Measurements from ENCODE around the gene TXNRD2. TPM values are rescaled to one million over a fixed set of nuclear protein-coding genes. Genes with fewer than 3 reads are reported as not detected.
"Not testable (repeated sequence)": the region's sequence is repeated elsewhere in the genome, so short reads cannot be mapped to it uniquely, and the experiment has no call there.

Gene TXNRD2
- total RNA-seq, 1 donor from 2014 or later: 6.4 TPM

DNA sequence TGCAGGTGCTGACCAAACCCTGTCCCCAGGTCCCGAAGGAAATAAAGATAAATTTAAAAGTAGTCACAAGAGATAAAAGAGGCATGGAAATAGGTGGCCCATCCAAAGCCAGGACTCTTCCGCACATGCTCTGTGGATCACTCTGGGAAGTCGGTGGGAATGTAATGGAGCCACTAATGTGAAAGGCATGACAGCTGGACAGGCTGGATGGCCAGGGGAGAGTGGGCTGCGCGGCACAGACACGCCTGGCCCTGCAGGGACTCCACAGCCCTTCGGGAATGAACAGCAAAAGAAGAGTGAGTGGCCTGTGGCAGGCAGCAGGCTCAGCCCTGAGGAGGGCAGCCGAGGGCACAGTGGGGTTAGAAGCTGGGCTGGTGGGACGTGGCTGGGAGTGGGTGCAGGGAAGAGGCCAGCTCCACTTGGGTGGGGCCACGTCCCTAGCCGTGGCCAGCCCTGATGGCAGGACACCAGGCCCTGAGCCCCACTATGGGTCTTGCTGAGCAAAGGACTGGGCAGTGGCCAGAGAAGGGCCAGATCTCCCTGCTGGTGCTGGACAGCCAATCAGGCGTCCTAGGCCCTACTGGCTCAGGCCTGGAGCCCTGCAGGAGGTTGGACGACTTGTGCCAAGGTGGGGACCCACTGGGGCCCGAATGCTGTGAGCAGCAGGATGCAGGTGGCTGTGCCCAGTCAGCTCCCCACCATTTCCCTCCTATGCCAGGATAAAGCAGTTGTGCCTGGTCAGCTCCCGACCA, 55.6 kb downstream of the TXNRD2 start:
- H3K9me3 Mint-ChIP-seq (ENCODE audit: unreplicated experiment): peaks cover 1% of the 10 kb centered on the region
- DNase-seq: peak; percentile 13
- TF ChIP-seq, protein P1, sequence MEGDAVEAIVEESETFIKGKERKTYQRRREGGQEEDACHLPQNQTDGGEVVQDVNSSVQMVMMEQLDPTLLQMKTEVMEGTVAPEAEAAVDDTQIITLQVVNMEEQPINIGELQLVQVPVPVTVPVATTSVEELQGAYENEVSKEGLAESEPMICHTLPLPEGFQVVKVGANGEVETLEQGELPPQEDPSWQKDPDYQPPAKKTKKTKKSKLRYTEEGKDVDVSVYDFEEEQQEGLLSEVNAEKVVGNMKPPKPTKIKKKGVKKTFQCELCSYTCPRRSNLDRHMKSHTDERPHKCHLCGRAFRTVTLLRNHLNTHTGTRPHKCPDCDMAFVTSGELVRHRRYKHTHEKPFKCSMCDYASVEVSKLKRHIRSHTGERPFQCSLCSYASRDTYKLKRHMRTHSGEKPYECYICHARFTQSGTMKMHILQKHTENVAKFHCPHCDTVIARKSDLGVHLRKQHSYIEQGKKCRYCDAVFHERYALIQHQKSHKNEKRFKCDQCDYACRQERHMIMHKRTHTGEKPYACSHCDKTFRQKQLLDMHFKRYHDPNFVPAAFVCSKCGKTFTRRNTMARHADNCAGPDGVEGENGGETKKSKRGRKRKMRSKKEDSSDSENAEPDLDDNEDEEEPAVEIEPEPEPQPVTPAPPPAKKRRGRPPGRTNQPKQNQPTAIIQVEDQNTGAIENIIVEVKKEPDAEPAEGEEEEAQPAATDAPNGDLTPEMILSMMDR (IDR thresholded peaks at IDR 0.05; ENCODE audit: partially characterized antibody, unreplicated experiment): no peak
- no peaks in the 10 kb centered on the region for H3K36me3 Mint-ChIP-seq (ENCODE audit: unreplicated experiment)
- H3K4me1 Mint-ChIP-seq (ENCODE audit: low read depth, unreplicated experiment): peaks cover 9% of the 10 kb centered on the region
- peaks cover 7% of the 10 kb centered on the region for H3K27me3 Mint-ChIP-seq (ENCODE audit: unreplicated experiment)
- H3K4me3 Mint-ChIP-seq (ENCODE audit: unreplicated experiment): no peak overlapping the region
- no peak overlapping the region for H3K27ac Mint-ChIP-seq (ENCODE audit: unreplicated experiment)

DNA sequence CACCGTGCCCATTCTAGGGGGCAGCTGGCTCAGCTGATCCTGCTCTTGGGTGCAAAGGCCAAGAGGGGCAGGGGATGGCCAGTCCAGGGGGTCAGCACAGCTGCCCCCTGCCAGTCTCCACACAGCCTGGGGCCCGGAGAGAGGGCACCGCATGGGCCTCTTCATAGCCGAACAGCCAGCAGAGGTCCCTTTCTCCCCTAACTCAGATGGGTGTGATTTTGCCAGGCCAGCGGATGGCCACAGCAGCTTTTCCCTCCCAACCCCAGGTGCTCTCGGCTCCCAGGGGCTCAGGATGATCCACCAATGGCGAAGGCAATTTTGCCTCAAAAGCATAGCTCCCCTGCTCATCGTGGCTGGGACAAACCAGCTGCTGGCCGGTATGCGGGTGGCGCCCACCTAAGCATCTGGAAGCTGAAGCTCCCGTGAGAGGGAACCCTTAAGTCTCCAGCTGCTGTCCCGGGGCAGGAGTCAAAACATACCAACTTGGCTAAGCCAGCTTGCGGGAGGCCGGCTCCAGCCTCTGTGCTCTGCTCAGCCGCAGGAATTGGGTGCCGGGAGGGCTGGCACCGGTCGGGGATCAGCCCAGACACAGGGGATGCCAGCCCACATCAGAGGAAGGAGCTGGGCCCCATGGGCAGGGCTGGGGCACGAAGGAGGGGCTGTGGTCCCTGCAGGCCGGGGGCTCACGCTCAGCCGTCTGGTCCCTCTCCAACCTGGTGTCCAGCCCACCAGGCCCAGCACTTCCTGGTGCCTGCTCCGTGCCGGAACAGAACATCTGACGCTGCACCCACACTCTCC, 56.5 kb downstream of the TXNRD2 start:
- Mint-ChIP-seq H3K4me3 (ENCODE audit: unreplicated experiment) (no peak overlapping the region), H3K9me3 (ENCODE audit: unreplicated experiment) (peaks cover 1% of the 10 kb centered on the region), H3K27ac (ENCODE audit: unreplicated experiment) (no peak overlapping the region), H3K27me3 (ENCODE audit: unreplicated experiment) (peaks cover 7% of the 10 kb centered on the region), H3K4me1 (ENCODE audit: low read depth, unreplicated experiment) (peaks cover 11% of the 10 kb centered on the region), H3K36me3 (ENCODE audit: unreplicated experiment) (no peaks in the 10 kb centered on the region)
- TF ChIP-seq, protein P1 (IDR thresholded peaks at IDR 0.05; ENCODE audit: partially characterized antibody, unreplicated experiment): no peak
- DNase-seq: no peak

DNA sequence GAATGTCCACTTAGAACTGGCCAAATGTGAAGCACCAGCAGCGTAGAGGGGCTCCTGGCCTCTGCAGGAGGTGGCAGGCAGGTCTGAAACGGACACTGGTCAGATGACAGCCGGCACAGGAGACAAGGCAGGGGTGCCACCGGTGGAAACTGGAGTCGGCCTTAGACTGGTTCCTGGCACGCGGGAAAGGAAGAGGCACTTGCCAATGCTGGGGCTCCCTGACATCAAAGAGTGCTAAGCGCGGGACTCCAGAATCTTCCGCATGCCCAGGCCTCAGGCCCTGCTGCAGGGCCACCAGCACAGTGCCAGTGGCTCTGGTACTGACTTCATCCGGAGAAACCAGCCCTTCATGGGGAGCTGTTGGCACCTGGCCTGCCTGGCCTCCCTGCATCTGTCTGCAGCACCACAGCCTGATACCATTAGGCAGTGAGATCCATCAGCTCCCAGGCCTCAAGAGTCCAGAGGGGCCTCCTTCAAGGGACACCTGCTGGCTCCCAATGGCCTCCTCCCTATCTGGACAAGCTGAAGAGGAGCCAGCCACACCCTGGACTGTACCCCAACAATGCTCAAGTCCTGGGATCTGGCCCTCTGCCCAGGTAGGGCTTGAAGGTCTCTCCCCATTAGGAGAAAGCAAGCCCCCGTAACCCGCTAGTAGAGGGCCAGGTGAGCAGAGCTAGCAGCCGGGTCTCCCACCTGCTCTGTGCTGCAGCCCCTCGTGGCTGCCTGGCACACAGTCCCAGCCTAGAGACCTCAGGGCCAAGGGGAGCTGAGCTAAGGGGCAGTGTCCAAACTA, 57.3 kb downstream of the TXNRD2 start:
- Mint-ChIP-seq H3K4me1 (ENCODE audit: low read depth, unreplicated experiment) (peaks cover 11% of the 10 kb centered on the region), H3K4me3 (ENCODE audit: unreplicated experiment) (no peak overlapping the region), H3K36me3 (ENCODE audit: unreplicated experiment) (no peaks in the 10 kb centered on the region), H3K27me3 (ENCODE audit: unreplicated experiment) (peaks cover 7% of the 10 kb centered on the region), H3K9me3 (ENCODE audit: unreplicated experiment) (peaks cover 1% of the 10 kb centered on the region), H3K27ac (ENCODE audit: unreplicated experiment) (no peak overlapping the region)
- TF ChIP-seq, protein P1 (IDR thresholded peaks at IDR 0.05; ENCODE audit: partially characterized antibody, unreplicated experiment): no peak
- peak; percentile 12 for DNase-seq

DNA sequence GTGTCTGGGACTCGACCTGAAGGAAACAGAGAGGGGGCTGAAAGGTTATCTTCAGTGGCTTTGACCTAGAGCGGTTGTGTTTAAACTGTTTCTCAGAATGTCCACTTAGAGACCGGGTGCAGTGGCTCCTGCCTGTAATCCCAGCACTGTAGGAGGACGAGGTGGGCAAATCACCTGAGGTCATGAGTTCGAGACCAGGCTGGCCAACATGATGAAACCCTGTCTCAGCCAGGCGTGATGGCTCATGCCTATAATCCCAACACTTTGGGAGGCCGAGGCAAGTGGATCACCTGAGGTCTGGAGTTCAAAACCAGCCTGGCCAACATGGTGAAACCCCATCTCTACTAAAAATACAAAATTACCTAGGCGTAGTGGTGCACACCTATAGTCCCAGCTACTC, 58.2 kb downstream of the TXNRD2 start:
- not testable (repeated sequence) for H3K27me3 Mint-ChIP-seq (ENCODE audit: unreplicated experiment); H3K27ac Mint-ChIP-seq (ENCODE audit: unreplicated experiment); H3K4me3 Mint-ChIP-seq (ENCODE audit: unreplicated experiment); H3K36me3 Mint-ChIP-seq (ENCODE audit: unreplicated experiment); H3K9me3 Mint-ChIP-seq (ENCODE audit: unreplicated experiment)
- peaks cover 11% of the 10 kb centered on the region for H3K4me1 Mint-ChIP-seq (ENCODE audit: low read depth, unreplicated experiment)
- peak; percentile 0 for DNase-seq

All from glutamatergic neuron (in vitro differentiated cells).